ACC112 (cell line): Measurements from ENCODE around the gene AIMP1.
"Not testable (repeated sequence)": the region's sequence is repeated elsewhere in the genome, so short reads cannot be mapped to it uniquely, and the experiment has no call there.

Experiments
- H2AFZ ChIP-seq: fragments of 200-600 bp; sonication (generic); one replicate; pipeline ENCODE4 v1.6.0; 2017; ENCODE audit warnings: antibody characterized with exemption, low read length; ENCODE audit not compliant: unreplicated experiment
- H3K27ac ChIP-seq: fragments of 200-600 bp; sonication (generic); 2 replicates; pipeline ENCODE4 v1.5.1; 2014; ENCODE audit warnings: low read depth, mild to moderate bottlenecking, antibody characterized with exemption, low read length, moderate library complexity
- H3K27me3 ChIP-seq: fragments of 200-600 bp; sonication (generic); 2 replicates; pipeline ENCODE4 v1.6.1; 2014; ENCODE audit warnings: mild to moderate bottlenecking, antibody characterized with exemption, low read length, moderate library complexity, mixed read lengths; ENCODE audit not compliant: insufficient read depth
- H3K36me3 ChIP-seq: fragments of 200-600 bp; sonication (generic); 2 replicates; pipeline ENCODE4 v1.6.1; 2016; ENCODE audit warnings: mild to moderate bottlenecking, antibody characterized with exemption, low read length, moderate library complexity, mixed read lengths; ENCODE audit not compliant: insufficient read depth
- H3K4me1 ChIP-seq: fragments of 200-600 bp; sonication (generic); one replicate; pipeline ENCODE4 v1.6.1; 2016; ENCODE audit warnings: low read length, mixed read lengths; ENCODE audit not compliant: insufficient read depth, unreplicated experiment, control insufficient read depth
- H3K4me3 ChIP-seq: fragments of 200-600 bp; sonication (generic); 2 replicates; pipeline ENCODE4 v1.5.1; 2014; ENCODE audit warnings: mild to moderate bottlenecking, low read depth, low read length
- H3K79me2 ChIP-seq: fragments of 200-600 bp; sonication (generic); one replicate; pipeline ENCODE4 v1.6.0; 2016; ENCODE audit warnings: low read length; ENCODE audit not compliant: control insufficient read depth, unreplicated experiment, insufficient read depth

Gene AIMP1

GRCh38 chr4:106312377-106312776, 4.0 kb upstream of the AIMP1 start:
- no peak overlapping the region for H2AFZ ChIP-seq
- H3K36me3 ChIP-seq: no peaks in the 10 kb centered on the region; the same call in 1 of the 2 replicates
- peaks cover 43% of the 10 kb centered on the region for H3K79me2 ChIP-seq
- no peaks in the 10 kb centered on the region for H3K27me3 ChIP-seq
- H3K4me1 ChIP-seq: peaks cover 29% of the 10 kb centered on the region
- H3K27ac ChIP-seq: peak overlapping the region; percentile 32
- H3K4me3 ChIP-seq: 0 out of 2 replicates have a peak overlapping the region, but pooled peaks have one; percentile 12

GRCh38 chr4:106312997-106313522, 3.3 kb upstream of the AIMP1 start:
- H3K36me3 ChIP-seq: no peaks in the 10 kb centered on the region
- no peak overlapping the region for H2AFZ ChIP-seq
- H3K4me3 ChIP-seq: no peak overlapping the region
- peaks cover 36% of the 10 kb centered on the region for H3K4me1 ChIP-seq
- H3K27me3 ChIP-seq: no peaks in the 10 kb centered on the region
- peaks cover 50% of the 10 kb centered on the region for H3K79me2 ChIP-seq
- peak overlapping the region; percentile 32 for H3K27ac ChIP-seq

- H3K36me3 ChIP-seq: no peaks in the 10 kb centered on the region
- H3K27me3 ChIP-seq: no peaks in the 10 kb centered on the region
- peaks cover 48% of the 10 kb centered on the region for H3K4me1 ChIP-seq
- peak overlapping the region; percentile 90 for H3K4me3 ChIP-seq
- H3K27ac ChIP-seq: peak overlapping the region; percentile 92
- peaks cover 69% of the 10 kb centered on the region for H3K79me2 ChIP-seq
- no peak overlapping the region for H2AFZ ChIP-seq
Observed at GRCh38 chr4:106314960-106315359, 1.4 kb upstream of the AIMP1 start.

- Histone ChIP-seq H3K36me3 (no peaks in the 10 kb centered on the region; the same call in 1 of the 2 replicates), H3K27ac (peak overlapping the region; percentile 92), H2AFZ (peak overlapping the region; percentile 46), H3K4me1 (peaks cover 48% of the 10 kb centered on the region), H3K4me3 (peak overlapping the region; percentile 90), H3K27me3 (no peaks in the 10 kb centered on the region), H3K79me2 (peaks cover 72% of the 10 kb centered on the region)
Observed at GRCh38 chr4:106315476-106315967, 828 bp upstream of the AIMP1 start.

- H3K27ac ChIP-seq: peak overlapping the region; percentile 92
- H3K79me2 ChIP-seq: peaks cover 74% of the 10 kb centered on the region
- H3K27me3 ChIP-seq: no peaks in the 10 kb centered on the region
- peak overlapping the region; percentile 90 for H3K4me3 ChIP-seq
- H3K36me3 ChIP-seq: no peaks in the 10 kb centered on the region; the same call in 1 of the 2 replicates
- H3K4me1 ChIP-seq: peaks cover 46% of the 10 kb centered on the region
- peak overlapping the region; percentile 46 for H2AFZ ChIP-seq
Observed at GRCh38 chr4:106316773-106317409, 541 bp downstream of the AIMP1 start.

- H3K79me2 ChIP-seq: peaks cover 76% of the 10 kb centered on the region
- no peak overlapping the region for H3K27ac ChIP-seq
- H3K4me3 ChIP-seq: peak overlapping the region; percentile 90
- H2AFZ ChIP-seq: no peak overlapping the region
- no peaks in the 10 kb centered on the region for H3K27me3 ChIP-seq
- H3K4me1 ChIP-seq: peaks cover 37% of the 10 kb centered on the region
- H3K36me3 ChIP-seq: no peaks in the 10 kb centered on the region; the same call in 1 of the 2 replicates
Observed at GRCh38 chr4:106317815-106318214, 1.5 kb downstream of the AIMP1 start.

GRCh38 chr4:106318511-106318910, 2.2 kb downstream of the AIMP1 start:
- H3K4me1 ChIP-seq: peaks cover 36% of the 10 kb centered on the region
- no peak overlapping the region for H3K27ac ChIP-seq
- H2AFZ ChIP-seq: no peak overlapping the region
- peak overlapping the region; percentile 90 for H3K4me3 ChIP-seq
- H3K27me3 ChIP-seq: no peaks in the 10 kb centered on the region
- H3K79me2 ChIP-seq: peaks cover 70% of the 10 kb centered on the region
- no peaks in the 10 kb centered on the region; the same call in 1 of the 2 replicates for H3K36me3 ChIP-seq

GRCh38 chr4:106320235-106320634, 3.9 kb downstream of the AIMP1 start:
- Histone ChIP-seq H3K79me2 (peaks cover 62% of the 10 kb centered on the region), H3K36me3 (no peaks in the 10 kb centered on the region; the same call in 1 of the 2 replicates), H3K4me3 (no peak overlapping the region), H3K27me3 (no peaks in the 10 kb centered on the region), H2AFZ (no peak overlapping the region), H3K27ac (no peak overlapping the region), H3K4me1 (peaks cover 38% of the 10 kb centered on the region)

- H3K36me3 ChIP-seq: not testable (repeated sequence)
- peaks cover 54% of the 10 kb centered on the region for H3K79me2 ChIP-seq
Observed at GRCh38 chr4:106321168-106321567, 4.8 kb downstream of the AIMP1 start.

GRCh38 chr4:106321814-106322213, 5.5 kb downstream of the AIMP1 start:
- H3K79me2 ChIP-seq: peaks cover 50% of the 10 kb centered on the region

More at GRCh38 chr4:106321168-106321567, 4.8 kb downstream of the AIMP1 start:
- not testable (repeated sequence) for H3K27ac ChIP-seq, H3K27me3 ChIP-seq, H3K4me3 ChIP-seq, H2AFZ ChIP-seq
- H3K4me1 ChIP-seq: peaks cover 42% of the 10 kb centered on the region

GRCh38 chr4:106323119-106323518, 6.8 kb downstream of the AIMP1 start:
- Histone ChIP-seq H3K36me3 (peaks cover 14% of the 10 kb centered on the region; the same call in 1 of the 2 replicates), H3K79me2 (peaks cover 37% of the 10 kb centered on the region), H2AFZ (no peak overlapping the region), H3K27me3 (no peaks in the 10 kb centered on the region), H3K4me3 (no peak overlapping the region), H3K27ac (no peak overlapping the region), H3K4me1 (peaks cover 46% of the 10 kb centered on the region)

More at GRCh38 chr4:106321814-106322213, 5.5 kb downstream of the AIMP1 start:
- H3K27ac ChIP-seq, H2AFZ ChIP-seq, H3K36me3 ChIP-seq, H3K4me3 ChIP-seq, H3K27me3 ChIP-seq: not testable (repeated sequence)
- H3K4me1 ChIP-seq: peaks cover 46% of the 10 kb centered on the region
